KOPT-K1 (cell line): ENCODE data around the gene KLHL29.

Source experiments
- H3K27ac ChIP-seq: fragments of 200-600 bp; sonication (generic); 2 replicates; pipeline ENCODE4 v1.5.1; 2016; ENCODE audit warnings: antibody characterized with exemption, mild to moderate bottlenecking, low read depth, low read length; ENCODE audit not compliant: poor library complexity, severe bottlenecking
- H3K36me3 ChIP-seq: fragments of 200-600 bp; sonication (generic); 2 replicates; pipeline ENCODE4 v1.5.1; 2017; ENCODE audit warnings: antibody characterized with exemption, mild to moderate bottlenecking, low read length, moderate library complexity; ENCODE audit not compliant: insufficient read depth
- H3K9me3 ChIP-seq: fragments of 200-600 bp; sonication (generic); 2 replicates; pipeline ENCODE4 v1.5.1; 2017; ENCODE audit warnings: antibody characterized with exemption, low read length, mild to moderate bottlenecking; ENCODE audit not compliant: insufficient read depth, poor library complexity, severe bottlenecking

The KLHL29 gene

GRCh38 chr2:23673082-23673481 lies 288.1 kb downstream of the KLHL29 start:
- Histone ChIP-seq H3K36me3 (no peaks in the 10 kb centered on the region), H3K27ac (no peak overlapping the region), H3K9me3 (no peaks in the 10 kb centered on the region)

GRCh38 chr2:23673830-23674679 lies 289.1 kb downstream of the KLHL29 start:
- H3K36me3 ChIP-seq: no peaks in the 10 kb centered on the region
- H3K9me3 ChIP-seq: no peaks in the 10 kb centered on the region

DNA sequence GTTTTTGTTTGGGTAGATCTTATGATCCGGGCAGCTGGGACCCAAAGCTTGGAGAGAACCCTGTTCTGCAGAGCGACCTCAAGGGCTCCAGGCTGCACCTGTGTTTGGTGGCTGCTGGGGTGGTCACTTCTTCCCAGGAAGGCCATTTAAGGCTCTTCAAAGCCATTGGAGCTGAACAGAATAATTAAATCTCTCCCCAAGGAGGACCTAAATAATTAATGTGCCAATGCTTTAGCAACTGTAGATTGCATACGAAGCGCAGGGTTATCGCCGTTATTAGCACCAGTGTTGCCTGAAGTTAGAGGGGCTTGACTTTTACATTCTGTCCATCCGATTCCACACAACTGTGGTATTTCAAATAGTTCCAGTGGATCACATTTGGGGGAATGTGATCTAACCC lies 290.5 kb downstream of the KLHL29 start:
- no peak overlapping the region for H3K27ac ChIP-seq
- H3K36me3 ChIP-seq: no peaks in the 10 kb centered on the region
- no peaks in the 10 kb centered on the region for H3K9me3 ChIP-seq

More at GRCh38 chr2:23673830-23674679, 289.1 kb downstream of the KLHL29 start:
- H3K27ac ChIP-seq: no peak overlapping the region

- no peaks in the 10 kb centered on the region for H3K36me3 ChIP-seq
- no peak overlapping the region for H3K27ac ChIP-seq
- no peaks in the 10 kb centered on the region for H3K9me3 ChIP-seq
Observed at GRCh38 chr2:23677836-23678235, 292.9 kb downstream of the KLHL29 start.

DNA sequence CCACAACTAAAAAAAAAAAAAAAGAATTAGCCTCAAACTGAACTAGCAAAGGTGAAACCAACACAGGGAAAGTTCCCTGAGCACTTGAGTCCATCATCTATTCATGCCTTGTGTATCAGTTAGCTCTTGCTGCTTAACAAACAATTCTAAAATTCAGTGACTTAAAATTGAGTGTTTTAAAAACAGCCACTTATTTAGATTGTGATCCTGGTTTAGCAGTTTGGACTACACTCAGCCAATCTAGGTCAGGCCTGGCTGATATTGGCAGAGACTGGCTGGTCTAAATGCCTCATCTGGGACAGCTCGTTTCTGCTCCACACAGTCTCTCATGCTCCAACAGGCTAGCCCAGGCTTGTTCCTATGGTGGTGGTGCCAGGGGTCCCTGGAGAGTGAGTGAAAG lies 294.1 kb downstream of the KLHL29 start:
- Histone ChIP-seq H3K9me3 (no peaks in the 10 kb centered on the region), H3K36me3 (no peaks in the 10 kb centered on the region)

GRCh38 chr2:23680951-23681350 lies 296.0 kb downstream of the KLHL29 start:
- H3K36me3 ChIP-seq: no peaks in the 10 kb centered on the region
- H3K27ac ChIP-seq: no peak overlapping the region

More for the DNA sequence above, 294.1 kb downstream of the KLHL29 start:
- no peak overlapping the region for H3K27ac ChIP-seq

GRCh38 chr2:23681356-23682140 lies 296.6 kb downstream of the KLHL29 start:
- Histone ChIP-seq H3K27ac (no peak overlapping the region), H3K36me3 (no peaks in the 10 kb centered on the region), H3K9me3 (no peaks in the 10 kb centered on the region)

More at GRCh38 chr2:23680951-23681350, 296.0 kb downstream of the KLHL29 start:
- no peaks in the 10 kb centered on the region for H3K9me3 ChIP-seq

GRCh38 chr2:23682481-23682880 lies 297.5 kb downstream of the KLHL29 start:
- Histone ChIP-seq H3K27ac (no peak overlapping the region), H3K9me3 (no peaks in the 10 kb centered on the region), H3K36me3 (no peaks in the 10 kb centered on the region)

DNA sequence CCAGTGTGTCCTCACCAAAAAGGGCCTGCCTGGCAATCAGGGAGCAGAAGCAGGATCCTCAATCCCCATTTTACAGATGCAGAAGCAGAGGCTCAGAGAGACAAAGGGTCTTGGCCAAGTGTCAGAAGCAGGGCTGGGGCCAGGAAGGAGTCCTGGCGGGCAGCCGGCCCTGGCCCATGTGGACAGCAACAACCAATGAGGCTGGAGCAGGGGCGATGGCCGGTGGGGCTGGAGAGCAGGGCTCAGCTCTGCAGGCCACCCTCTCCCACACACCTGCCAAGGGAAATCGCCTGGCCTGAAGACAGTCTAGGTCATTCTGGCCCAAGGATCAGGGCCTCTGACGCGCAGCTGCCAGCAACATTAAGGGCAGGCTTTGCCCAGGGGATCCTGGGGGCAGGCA lies 298.0 kb downstream of the KLHL29 start:
- Histone ChIP-seq H3K36me3 (no peaks in the 10 kb centered on the region), H3K9me3 (no peaks in the 10 kb centered on the region), H3K27ac (no peak overlapping the region)

- H3K27ac ChIP-seq: no peak overlapping the region
- H3K9me3 ChIP-seq: no peaks in the 10 kb centered on the region
- no peaks in the 10 kb centered on the region for H3K36me3 ChIP-seq
Observed at GRCh38 chr2:23684395-23685176, 299.6 kb downstream of the KLHL29 start.

GRCh38 chr2:23685181-23685580 lies 300.2 kb downstream of the KLHL29 start:
- Histone ChIP-seq H3K27ac (no peak overlapping the region), H3K36me3 (no peaks in the 10 kb centered on the region), H3K9me3 (no peaks in the 10 kb centered on the region)

GRCh38 chr2:23685706-23686105 lies 300.7 kb downstream of the KLHL29 start:
- H3K27ac ChIP-seq: no peak overlapping the region
- H3K36me3 ChIP-seq: no peaks in the 10 kb centered on the region
- no peaks in the 10 kb centered on the region for H3K9me3 ChIP-seq

- no peaks in the 10 kb centered on the region for H3K9me3 ChIP-seq
- H3K27ac ChIP-seq: no peak overlapping the region
- H3K36me3 ChIP-seq: no peaks in the 10 kb centered on the region
Observed at GRCh38 chr2:23686405-23687029, 301.5 kb downstream of the KLHL29 start.

GRCh38 chr2:23687214-23687613 lies 302.2 kb downstream of the KLHL29 start:
- Histone ChIP-seq H3K9me3 (no peaks in the 10 kb centered on the region), H3K27ac (no peak overlapping the region), H3K36me3 (no peaks in the 10 kb centered on the region)
